ENCODE measurements around the gene FBN2. TPM values are rescaled to one million over a fixed set of nuclear protein-coding genes. Genes with fewer than 3 reads are reported as not detected.
"Not testable (repeated sequence)": the region's sequence is repeated elsewhere in the genome, so short reads cannot be mapped to it uniquely, and the experiment has no call there.

FBN2 gene
- total RNA-seq, 1 donor from 2014 or later = 186 TPM

- no peaks in the 10 kb centered on the region for H3K27me3 Mint-ChIP-seq
- H3K36me3 Mint-ChIP-seq = peaks cover 71% of the 10 kb centered on the region
- H3K9me3 Mint-ChIP-seq = no peaks in the 10 kb centered on the region
- H3K4me1 Mint-ChIP-seq (ENCODE audit: unreplicated experiment) = peaks cover 4% of the 10 kb centered on the region
- DNase-seq (ENCODE audit: extremely low spot score, unreplicated experiment) = no peak
- no peak for TF ChIP-seq CTCF (conservative IDR thresholded peaks at IDR 0.05)
- no peak overlapping the region for H3K27ac Mint-ChIP-seq
- no peak overlapping the region for H3K4me3 Mint-ChIP-seq
These were observed 15.7 kb downstream of the FBN2 start for GRCh38 chr5:128522336-128522735.

- H3K4me1 Mint-ChIP-seq (ENCODE audit: unreplicated experiment) = no peaks in the 10 kb centered on the region
- H3K27me3 Mint-ChIP-seq = no peaks in the 10 kb centered on the region
- TF ChIP-seq CTCF (conservative IDR thresholded peaks at IDR 0.05) = no peak
- H3K36me3 Mint-ChIP-seq = peaks cover 61% of the 10 kb centered on the region
- no peaks in the 10 kb centered on the region for H3K9me3 Mint-ChIP-seq
- H3K4me3 Mint-ChIP-seq = no peak overlapping the region
- H3K27ac Mint-ChIP-seq = no peak overlapping the region
- no peak for DNase-seq (ENCODE audit: extremely low spot score, unreplicated experiment)
These were observed 18.2 kb downstream of the FBN2 start for GRCh38 chr5:128519827-128520226.

- Mint-ChIP-seq H3K4me3 (no peak overlapping the region), H3K4me1 (ENCODE audit: unreplicated experiment) (no peaks in the 10 kb centered on the region), H3K36me3 (peaks cover 43% of the 10 kb centered on the region), H3K27me3 (no peaks in the 10 kb centered on the region), H3K9me3 (no peaks in the 10 kb centered on the region), H3K27ac (no peak overlapping the region)
- DNase-seq (ENCODE audit: extremely low spot score, unreplicated experiment) = no peak
- no peak for TF ChIP-seq CTCF (conservative IDR thresholded peaks at IDR 0.05)
These were observed 21.1 kb downstream of the FBN2 start for GRCh38 chr5:128516978-128517377.

GRCh38 chr5:128513806-128514205, 24.2 kb downstream of the FBN2 start:
- no peak for DNase-seq (ENCODE audit: extremely low spot score, unreplicated experiment)
- Mint-ChIP-seq H3K36me3 (peaks cover 42% of the 10 kb centered on the region), H3K27ac (peak overlapping the region; percentile 16), H3K4me3 (no peak overlapping the region), H3K4me1 (ENCODE audit: unreplicated experiment) (no peaks in the 10 kb centered on the region), H3K9me3 (no peaks in the 10 kb centered on the region), H3K27me3 (no peaks in the 10 kb centered on the region)
- no peak for TF ChIP-seq CTCF (conservative IDR thresholded peaks at IDR 0.05)

- TF ChIP-seq CTCF (conservative IDR thresholded peaks at IDR 0.05) = no peak
These were observed 25.2 kb downstream of the FBN2 start for GRCh38 chr5:128512894-128513293.

GRCh38 chr5:128506643-128507042, 31.4 kb downstream of the FBN2 start:
- H3K4me3 Mint-ChIP-seq = no peak overlapping the region
- no peaks in the 10 kb centered on the region for H3K27me3 Mint-ChIP-seq

More at GRCh38 chr5:128512894-128513293, 25.2 kb downstream of the FBN2 start:
- Mint-ChIP-seq H3K27me3 (no peaks in the 10 kb centered on the region), H3K4me3 (no peak overlapping the region), H3K4me1 (ENCODE audit: unreplicated experiment) (no peaks in the 10 kb centered on the region), H3K36me3 (peaks cover 39% of the 10 kb centered on the region), H3K9me3 (peaks cover 4% of the 10 kb centered on the region), H3K27ac (no peak overlapping the region)
- no peak for DNase-seq (ENCODE audit: extremely low spot score, unreplicated experiment)

GRCh38 chr5:128503727-128504126, 34.3 kb downstream of the FBN2 start:
- Mint-ChIP-seq H3K36me3 (peaks cover 61% of the 10 kb centered on the region), H3K9me3 (peaks cover 20% of the 10 kb centered on the region)
- H3K4me1 Mint-ChIP-seq (ENCODE audit: unreplicated experiment); H3K27me3 Mint-ChIP-seq; H3K4me3 Mint-ChIP-seq; DNase-seq (ENCODE audit: extremely low spot score, unreplicated experiment); H3K27ac Mint-ChIP-seq: not testable (repeated sequence)

More at GRCh38 chr5:128506643-128507042, 31.4 kb downstream of the FBN2 start:
- Mint-ChIP-seq H3K36me3 (peaks cover 61% of the 10 kb centered on the region), H3K9me3 (peaks cover 20% of the 10 kb centered on the region), H3K27ac (no peak overlapping the region), H3K4me1 (ENCODE audit: unreplicated experiment) (peaks cover 7% of the 10 kb centered on the region)
- no peak for TF ChIP-seq CTCF (conservative IDR thresholded peaks at IDR 0.05)
- no peak for DNase-seq (ENCODE audit: extremely low spot score, unreplicated experiment)

Data from type B pancreatic cell (in vitro differentiated cells).